Posterior cingulate gyrus (tissue), 11 donors: ENCODE data around the gene MRPS5.
A peak's percentile ranks its signal among the peaks of the same experiment; 100 is the strongest.

ENCODE experiments used
- DNase-seq, 10 donors: peaks; one replicate each; pipeline versions ENCODE4 v3.0.0 to v3.0.0-alpha.2; 2020 to 2021; ENCODE audit warnings: mixed read lengths in 3 of 10
- intact Hi-C: fragments of 100-400 bp; cut with DNase I; formaldehyde crosslinking; loops from one replicate; pipeline ENCODE4 v1.15.1; 2023

The MRPS5 gene

GRCh38 chr2:95050385-95051300, 71.0 kb downstream of the MRPS5 start:
- intact Hi-C loops: no loop called here

GRCh38 chr2:95049961-95050360, 71.6 kb downstream of the MRPS5 start:
- DNase-seq: peak in 1 of 10 donors; percentile 64
- intact Hi-C loops: no loop called here

More at GRCh38 chr2:95050385-95051300, 71.0 kb downstream of the MRPS5 start:
- peak in 1 of 10 donors; percentile 75 for DNase-seq

- intact Hi-C loops: no loop called here
- DNase-seq: peak in 1 of 10 donors; percentile 84
Measured at GRCh38 chr2:95049683-95049955, 72.0 kb downstream of the MRPS5 start.

GRCh38 chr2:95048825-95049682, 72.6 kb downstream of the MRPS5 start:
- intact Hi-C loops: no loop called here
- DNase-seq: peak in 1 of 10 donors; percentile 70

DNA sequence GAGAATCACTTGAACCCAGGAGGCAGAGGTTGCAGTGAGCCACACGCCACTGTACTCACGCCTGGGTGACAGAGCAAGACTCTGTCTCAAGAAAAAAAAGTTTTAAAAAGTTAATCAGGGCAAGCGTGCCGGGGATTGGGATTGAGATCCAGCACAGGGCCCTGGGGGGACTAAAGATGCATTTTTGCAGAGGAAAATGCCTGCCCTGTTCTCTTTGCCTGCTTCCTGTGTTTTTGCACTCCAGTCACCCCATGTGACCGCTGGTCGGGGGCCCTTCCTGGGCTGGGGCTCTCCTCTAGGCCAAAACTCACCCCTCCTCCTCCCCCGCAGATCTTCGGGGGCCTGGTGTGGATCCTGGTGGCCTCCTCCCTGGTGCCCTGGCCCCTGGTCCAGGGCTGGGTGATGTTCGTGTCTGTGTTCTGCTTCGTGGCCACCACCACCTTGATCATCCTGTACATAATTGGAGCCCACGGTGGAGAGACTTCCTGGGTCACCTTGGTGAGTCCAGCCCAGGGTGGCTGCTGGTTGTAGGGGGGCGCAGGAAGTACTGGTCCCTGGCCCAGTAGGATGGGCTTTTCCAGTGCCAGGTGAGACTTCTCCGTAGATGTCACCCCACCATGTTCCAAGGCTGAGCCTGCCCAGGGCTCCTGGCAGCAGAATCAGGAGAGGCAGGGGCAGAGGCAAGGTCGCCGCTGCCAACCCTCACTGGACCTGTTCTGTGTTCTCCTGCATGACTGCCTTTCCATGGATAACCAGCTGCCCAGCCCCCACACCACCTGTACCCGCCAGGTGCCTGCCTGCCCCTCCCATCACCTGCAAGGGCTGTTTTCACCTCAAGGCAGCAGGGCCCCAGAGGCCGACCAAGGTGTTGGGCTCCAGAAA, 73.7 kb downstream of the MRPS5 start:
- intact Hi-C loops: no loop called here
- DNase-seq: peak in 2 of 10 donors; percentile 48 to 81

DNA sequence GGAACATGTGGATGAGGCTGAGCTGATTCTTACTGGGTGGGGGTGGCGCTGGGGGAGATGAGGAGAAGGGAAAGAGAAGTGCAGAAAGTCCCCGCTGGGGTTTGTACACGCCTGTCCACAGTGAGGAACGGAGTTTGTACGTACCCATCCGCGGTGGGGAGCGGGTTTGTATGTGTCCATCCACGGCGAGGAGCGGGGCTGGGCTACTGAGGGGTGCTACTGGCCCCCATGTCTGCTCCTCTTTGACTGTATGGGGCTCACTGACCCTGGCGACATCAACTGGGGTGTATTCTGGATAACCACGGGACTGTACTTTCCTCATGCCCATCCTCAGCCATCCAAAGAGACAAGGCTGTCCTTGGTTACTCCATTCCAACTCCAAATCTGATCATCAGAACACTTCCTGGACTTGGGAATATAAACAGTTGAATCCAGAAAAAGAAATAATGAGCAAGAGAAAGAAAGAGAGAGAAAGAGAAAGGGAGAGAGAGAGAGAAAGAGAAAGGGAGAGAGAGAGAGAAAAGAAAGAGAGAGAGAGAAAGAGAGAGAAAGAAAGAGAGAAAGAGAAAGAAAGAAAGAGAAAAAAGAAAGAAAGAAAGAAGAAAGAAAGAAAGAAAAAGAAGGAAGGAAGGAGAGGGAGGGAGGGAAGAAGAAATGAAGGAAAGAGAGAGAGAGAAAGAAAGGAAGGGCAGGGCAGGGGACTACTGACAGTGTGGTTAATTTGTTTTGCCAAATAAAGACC, 75.1 kb downstream of the MRPS5 start:
- peak in 3 of 10 donors; percentile 14 to 52 (median 32) for DNase-seq
- intact Hi-C loops: no loop called here

- no peak for DNase-seq
- intact Hi-C loops: no loop called here
Measured at GRCh38 chr2:95044601-95045000, 77.0 kb downstream of the MRPS5 start.

DNA sequence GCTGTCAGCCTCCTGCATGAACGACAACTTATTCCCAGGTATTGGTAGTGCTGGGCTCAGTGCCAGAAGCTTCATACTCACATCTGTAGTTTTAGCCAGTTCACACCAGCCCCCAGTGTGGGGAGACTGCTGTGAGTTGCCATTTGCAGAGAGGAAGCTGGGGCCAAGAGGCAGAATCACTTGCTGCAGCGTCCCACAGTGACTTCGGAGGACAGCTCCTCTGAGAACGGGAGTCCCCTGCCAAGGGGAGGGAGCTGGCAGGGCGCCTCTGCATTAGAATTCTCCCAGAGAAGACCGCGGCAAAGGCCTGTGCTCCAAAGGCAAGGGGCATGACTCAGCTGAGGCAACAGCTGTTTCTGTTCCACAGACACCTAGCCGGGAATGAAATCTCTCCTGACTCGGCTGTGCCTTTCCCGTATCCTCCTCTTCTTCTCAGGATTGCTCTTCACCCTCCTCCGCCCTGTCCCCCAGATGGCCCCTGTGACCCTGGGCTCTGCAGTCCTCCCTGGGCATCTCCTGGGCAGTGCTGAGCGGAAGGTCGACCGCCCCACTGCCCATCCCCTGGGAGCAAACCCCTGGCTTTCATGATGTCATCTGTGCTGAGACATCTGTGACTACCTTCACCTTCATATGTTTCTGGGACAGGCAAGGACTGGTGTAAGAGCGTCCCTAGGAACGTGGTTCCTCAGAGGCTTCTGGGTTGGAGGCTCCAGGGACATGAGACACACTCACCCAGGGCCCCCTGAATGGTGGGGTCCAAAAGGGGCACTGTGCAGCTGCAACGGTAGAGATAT, 78.1 kb downstream of the MRPS5 start:
- intact Hi-C loops: no loop called here
- DNase-seq: peak; percentile 74 to 98 (median 87)

DNA sequence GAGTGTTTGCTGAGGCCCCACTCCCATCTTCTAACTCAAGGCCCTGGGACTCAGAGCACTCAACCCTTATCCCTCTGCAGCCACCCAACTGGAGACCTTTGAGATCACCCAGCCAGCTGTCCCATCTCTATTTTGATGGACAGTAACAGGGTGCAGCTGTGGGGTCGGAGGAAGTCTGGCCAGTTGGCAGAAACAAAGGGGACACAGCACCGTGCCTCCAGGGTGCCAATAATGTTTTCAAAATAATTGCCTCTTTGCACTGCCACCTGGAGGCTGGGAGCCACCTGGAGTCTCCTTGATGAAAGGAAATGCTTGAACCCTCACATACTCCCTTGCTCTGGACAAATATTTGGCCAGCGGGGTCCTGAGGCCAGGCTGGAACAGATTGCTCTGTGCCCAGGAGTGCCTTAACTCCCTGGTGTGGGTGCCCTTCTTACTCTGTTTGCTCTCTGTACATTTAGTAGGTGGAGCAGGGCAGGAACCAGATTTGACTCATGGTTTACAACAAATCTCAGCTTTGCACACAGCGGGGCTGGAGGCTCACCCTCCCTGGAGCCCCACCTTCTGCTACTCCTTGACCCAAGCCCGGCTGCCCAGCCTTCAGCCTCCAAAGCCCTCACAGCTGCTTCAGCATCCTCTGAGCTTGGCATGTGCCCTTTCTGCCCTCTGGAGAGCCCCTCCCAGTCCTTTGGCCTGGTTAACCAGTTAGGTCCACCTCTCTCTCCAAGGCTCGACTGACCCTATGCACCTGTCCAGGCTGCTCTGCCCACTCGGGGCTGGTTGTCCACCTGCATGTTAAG, 78.9 kb downstream of the MRPS5 start:
- intact Hi-C loops: no loop called here
- peak in 2 of 10 donors; percentile 62 to 77 for DNase-seq

- peak in 2 of 10 donors; percentile 46 to 69 for DNase-seq
- intact Hi-C loops: no loop called here
Measured at GRCh38 chr2:95041824-95042442, 79.7 kb downstream of the MRPS5 start.

DNA sequence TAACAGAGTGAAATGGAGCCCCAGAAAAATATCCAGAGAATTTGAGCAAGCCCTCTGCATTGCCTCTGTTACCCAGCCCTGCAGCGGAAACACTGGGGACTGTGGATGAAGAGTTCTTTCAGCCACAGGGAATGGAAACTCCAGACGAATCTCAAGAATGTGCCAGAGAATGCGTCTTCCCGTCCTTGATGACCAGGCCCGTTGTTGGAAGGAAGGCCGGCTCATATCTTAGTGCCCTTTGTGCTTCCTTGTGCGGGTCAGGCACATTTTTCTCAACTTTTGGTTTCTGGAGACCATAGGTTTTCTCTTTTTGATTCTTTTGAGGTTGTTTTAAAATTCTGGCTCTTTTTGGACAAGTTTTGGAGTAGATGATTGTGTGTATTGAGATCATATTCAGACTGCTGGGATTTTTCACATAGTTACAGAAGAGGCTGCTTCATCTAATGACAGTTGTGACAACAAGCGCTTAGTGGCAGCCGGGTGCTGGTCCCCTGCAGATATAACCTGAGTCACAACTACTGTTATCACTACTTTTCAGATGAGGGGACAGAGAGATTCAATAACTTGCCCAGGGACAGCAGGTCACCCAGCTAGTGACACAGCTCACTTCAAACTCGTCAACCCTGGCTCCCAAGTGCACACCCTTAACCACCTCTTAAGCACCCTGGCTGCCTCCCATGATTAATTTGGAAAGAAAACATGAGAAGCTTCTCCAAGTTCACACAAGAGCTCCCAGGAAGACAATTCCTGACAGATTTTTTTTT, 80.4 kb downstream of the MRPS5 start:
- peak in 2 of 10 donors; percentile 10 to 13 for DNase-seq
- intact Hi-C loops: no loop called here

DNA sequence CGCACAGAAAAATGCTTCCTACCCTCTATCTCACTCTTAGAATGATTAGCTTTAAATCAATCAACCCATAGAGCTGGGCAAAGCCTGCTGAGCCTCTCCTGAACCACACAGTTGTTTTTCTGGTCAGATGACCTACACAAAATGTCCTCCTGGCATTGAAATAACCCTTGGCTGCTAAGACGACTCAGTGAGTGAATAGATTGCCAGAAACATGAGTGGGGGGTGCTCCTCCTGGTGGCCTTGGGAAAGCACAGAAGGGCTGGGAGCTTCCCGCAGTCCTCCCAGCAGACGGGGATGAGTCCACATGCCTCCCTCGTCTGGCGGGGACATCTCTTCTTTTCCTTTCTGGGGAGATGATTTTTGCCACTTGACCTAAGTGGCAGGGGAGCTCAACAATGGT, 81.2 kb downstream of the MRPS5 start:
- peak in 3 of 10 donors; percentile 3 to 43 (median 24) for DNase-seq
- intact Hi-C loops: no loop called here

- intact Hi-C loops: no loop called here
- peak in 2 of 10 donors; percentile 12 to 22 for DNase-seq
Measured at GRCh38 chr2:95039978-95040377, 81.6 kb downstream of the MRPS5 start.

GRCh38 chr2:95039363-95039762, 82.2 kb downstream of the MRPS5 start:
- intact Hi-C loops: no loop called here
- peak in 1 of 10 donors; percentile 12 for DNase-seq

- intact Hi-C loops: no loop called here
Measured at GRCh38 chr2:95038635-95039298, 82.8 kb downstream of the MRPS5 start.

More at GRCh38 chr2:95038635-95039298, 82.8 kb downstream of the MRPS5 start:
- DNase-seq: no peak
